ENCODE data around the gene MZT2B. TPM values are rescaled to one million over a fixed set of nuclear protein-coding genes. Genes with fewer than 3 reads are reported as not detected.
A peak's percentile ranks its signal among the peaks of the same experiment; 100 is the strongest.

The MZT2B gene
- total and polyA plus RNA-seq, 2 of the 13 experiments (the other 11 are each of a cell fraction or from before 2014, with no cell fraction given) = 253 to 410 TPM

DNA sequence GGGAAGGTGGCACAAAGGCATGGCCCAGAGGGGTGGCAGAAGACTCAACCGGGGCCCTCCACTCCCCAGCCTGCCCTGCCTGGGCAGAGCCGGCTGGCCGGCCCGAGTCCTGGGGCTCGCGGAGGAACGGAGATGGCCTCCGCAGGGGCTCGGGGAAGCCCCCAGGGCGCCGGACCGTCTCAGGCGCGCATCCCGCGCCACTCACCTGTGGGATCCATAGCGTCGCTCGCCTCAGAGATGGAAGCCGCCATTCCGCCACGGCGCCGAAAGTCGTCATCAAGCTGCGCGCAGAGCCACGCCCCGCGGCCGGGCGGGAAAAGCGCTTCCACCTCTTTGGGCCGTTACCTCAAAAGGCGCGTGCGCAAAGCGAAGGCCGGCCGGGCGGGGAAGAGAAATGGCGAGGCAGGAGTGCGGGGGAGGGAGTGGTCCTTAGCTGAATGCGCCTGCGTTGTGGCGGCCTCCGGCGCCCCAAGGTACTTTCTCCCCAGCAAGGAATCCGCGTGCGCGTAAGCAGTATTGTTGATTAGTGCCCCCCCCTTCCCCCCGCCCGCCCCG lies 660 bp upstream of the MZT2B start, which contains the start of gene SMPD4 (continued):
- TF ChIP-seq, protein P1, sequence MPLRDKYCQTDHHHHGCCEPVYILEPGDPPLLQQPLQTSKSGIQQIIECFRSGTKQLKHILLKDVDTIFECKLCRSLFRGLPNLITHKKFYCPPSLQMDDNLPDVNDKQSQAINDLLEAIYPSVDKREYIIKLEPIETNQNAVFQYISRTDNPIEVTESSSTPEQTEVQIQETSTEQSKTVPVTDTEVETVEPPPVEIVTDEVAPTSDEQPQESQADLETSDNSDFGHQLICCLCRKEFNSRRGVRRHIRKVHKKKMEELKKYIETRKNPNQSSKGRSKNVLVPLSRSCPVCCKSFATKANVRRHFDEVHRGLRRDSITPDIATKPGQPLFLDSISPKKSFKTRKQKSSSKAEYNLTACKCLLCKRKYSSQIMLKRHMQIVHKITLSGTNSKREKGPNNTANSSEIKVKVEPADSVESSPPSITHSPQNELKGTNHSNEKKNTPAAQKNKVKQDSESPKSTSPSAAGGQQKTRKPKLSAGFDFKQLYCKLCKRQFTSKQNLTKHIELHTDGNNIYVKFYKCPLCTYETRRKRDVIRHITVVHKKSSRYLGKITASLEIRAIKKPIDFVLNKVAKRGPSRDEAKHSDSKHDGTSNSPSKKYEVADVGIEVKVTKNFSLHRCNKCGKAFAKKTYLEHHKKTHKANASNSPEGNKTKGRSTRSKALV (CRISPR knock-in tag; IDR thresholded peaks at IDR 0.05) = no peak
- TF ChIP-seq, protein P2, sequence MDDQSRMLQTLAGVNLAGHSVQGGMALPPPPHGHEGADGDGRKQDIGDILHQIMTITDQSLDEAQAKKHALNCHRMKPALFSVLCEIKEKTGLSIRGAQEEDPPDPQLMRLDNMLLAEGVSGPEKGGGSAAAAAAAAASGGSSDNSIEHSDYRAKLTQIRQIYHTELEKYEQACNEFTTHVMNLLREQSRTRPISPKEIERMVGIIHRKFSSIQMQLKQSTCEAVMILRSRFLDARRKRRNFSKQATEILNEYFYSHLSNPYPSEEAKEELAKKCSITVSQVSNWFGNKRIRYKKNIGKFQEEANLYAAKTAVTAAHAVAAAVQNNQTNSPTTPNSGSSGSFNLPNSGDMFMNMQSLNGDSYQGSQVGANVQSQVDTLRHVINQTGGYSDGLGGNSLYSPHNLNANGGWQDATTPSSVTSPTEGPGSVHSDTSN (CRISPR knock-in tag; IDR thresholded peaks at IDR 0.05; ENCODE audit: borderline replicate concordance) = no peak
- TF ChIP-seq SOX13 (IDR thresholded peaks at IDR 0.05) (no peak), SOX13 (CRISPR knock-in tag; conservative IDR thresholded peaks at IDR 0.05 in 1 of 2, IDR thresholded peaks at IDR 0.05 in 1 of 2) (no peak), ETV5 (CRISPR knock-in tag; IDR thresholded peaks at IDR 0.05; ENCODE audit: borderline replicate concordance) (no peak; the same call in 1 of the 2 replicates), PAWR (CRISPR knock-in tag; IDR thresholded peaks at IDR 0.05; ENCODE audit: borderline replicate concordance) (no peak), ATRX (CRISPR knock-in tag; IDR thresholded peaks at IDR 0.05; ENCODE audit: borderline replicate concordance) (no peak), ZNF530 (CRISPR knock-in tag; IDR thresholded peaks at IDR 0.05; ENCODE audit: low read depth) (no peak), MED13 (CRISPR knock-in tag; IDR thresholded peaks at IDR 0.05) (no peak), MAF1 (CRISPR knock-in tag; IDR thresholded peaks at IDR 0.05; ENCODE audit: borderline replicate concordance) (0 out of 2 replicates have a peak, but pooled peaks have one; percentile 40), HNRNPLL (IDR thresholded peaks at IDR 0.05; ENCODE audit: low read depth, low read length, poor library complexity, severe bottlenecking) (peak; percentile 73), ZNF230 (CRISPR knock-in tag; IDR thresholded peaks at IDR 0.05) (no peak), ZNF251 (CRISPR knock-in tag; IDR thresholded peaks at IDR 0.05) (0 out of 2 replicates have a peak, but pooled peaks have one; percentile 43), AGO1 (IDR thresholded peaks at IDR 0.05; ENCODE audit: low read depth, low read length, poor library complexity, severe bottlenecking) (no peak), ZNF3 (CRISPR knock-in tag; IDR thresholded peaks at IDR 0.05) (no peak), TOPORS (CRISPR knock-in tag; IDR thresholded peaks at IDR 0.05) (peak; percentile 85), ZFP36L1 (CRISPR knock-in tag; IDR thresholded peaks at IDR 0.05) (no peak), TSC22D2 (CRISPR knock-in tag; IDR thresholded peaks at IDR 0.05; ENCODE audit: borderline replicate concordance) (0 out of 2 replicates have a peak, but pooled peaks have one; percentile 3), ZNF615 (CRISPR knock-in tag; IDR thresholded peaks at IDR 0.05; ENCODE audit: borderline replicate concordance) (no peak; the same call in 1 of the 2 replicates), ZBTB7B (CRISPR knock-in tag; IDR thresholded peaks at IDR 0.05) (no peak), SALL1 (CRISPR knock-in tag; IDR thresholded peaks at IDR 0.05) (peak; percentile 55), HDAC2 (CRISPR knock-in tag; IDR thresholded peaks at IDR 0.05) (peak; percentile 80)
- TF ChIP-seq, protein P3, sequence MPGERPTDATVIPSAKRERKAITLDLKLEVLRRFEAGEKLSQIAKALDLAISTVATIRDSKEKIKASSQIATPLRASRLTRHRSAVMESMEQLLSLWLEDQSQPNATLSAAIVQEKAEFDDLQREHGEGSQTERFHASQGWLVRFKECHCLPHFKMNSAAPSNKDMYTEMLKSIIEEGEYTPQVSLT (CRISPR knock-in tag; IDR thresholded peaks at IDR 0.05; ENCODE audit: borderline replicate concordance, low read depth) = no peak
- TF ChIP-seq, protein P4, sequence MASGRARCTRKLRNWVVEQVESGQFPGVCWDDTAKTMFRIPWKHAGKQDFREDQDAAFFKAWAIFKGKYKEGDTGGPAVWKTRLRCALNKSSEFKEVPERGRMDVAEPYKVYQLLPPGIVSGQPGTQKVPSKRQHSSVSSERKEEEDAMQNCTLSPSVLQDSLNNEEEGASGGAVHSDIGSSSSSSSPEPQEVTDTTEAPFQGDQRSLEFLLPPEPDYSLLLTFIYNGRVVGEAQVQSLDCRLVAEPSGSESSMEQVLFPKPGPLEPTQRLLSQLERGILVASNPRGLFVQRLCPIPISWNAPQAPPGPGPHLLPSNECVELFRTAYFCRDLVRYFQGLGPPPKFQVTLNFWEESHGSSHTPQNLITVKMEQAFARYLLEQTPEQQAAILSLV (CRISPR knock-in tag; IDR thresholded peaks at IDR 0.05; ENCODE audit: borderline replicate concordance) = no peak; the same call in 1 of the 2 replicates
- TF ChIP-seq, protein P5, sequence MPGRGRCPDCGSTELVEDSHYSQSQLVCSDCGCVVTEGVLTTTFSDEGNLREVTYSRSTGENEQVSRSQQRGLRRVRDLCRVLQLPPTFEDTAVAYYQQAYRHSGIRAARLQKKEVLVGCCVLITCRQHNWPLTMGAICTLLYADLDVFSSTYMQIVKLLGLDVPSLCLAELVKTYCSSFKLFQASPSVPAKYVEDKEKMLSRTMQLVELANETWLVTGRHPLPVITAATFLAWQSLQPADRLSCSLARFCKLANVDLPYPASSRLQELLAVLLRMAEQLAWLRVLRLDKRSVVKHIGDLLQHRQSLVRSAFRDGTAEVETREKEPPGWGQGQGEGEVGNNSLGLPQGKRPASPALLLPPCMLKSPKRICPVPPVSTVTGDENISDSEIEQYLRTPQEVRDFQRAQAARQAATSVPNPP (CRISPR knock-in tag; IDR thresholded peaks at IDR 0.05) = peak; percentile 83; the same call in 1 of the 2 replicates

Measured in HepG2 (cell line).